Measurements from ENCODE around the gene KCNH1. TPM values are rescaled to one million over a fixed set of nuclear protein-coding genes. Genes with fewer than 3 reads are reported as not detected.

KCNH1 gene
- total RNA-seq, 1 experiment from 2014 or later, result not detected

DNA sequence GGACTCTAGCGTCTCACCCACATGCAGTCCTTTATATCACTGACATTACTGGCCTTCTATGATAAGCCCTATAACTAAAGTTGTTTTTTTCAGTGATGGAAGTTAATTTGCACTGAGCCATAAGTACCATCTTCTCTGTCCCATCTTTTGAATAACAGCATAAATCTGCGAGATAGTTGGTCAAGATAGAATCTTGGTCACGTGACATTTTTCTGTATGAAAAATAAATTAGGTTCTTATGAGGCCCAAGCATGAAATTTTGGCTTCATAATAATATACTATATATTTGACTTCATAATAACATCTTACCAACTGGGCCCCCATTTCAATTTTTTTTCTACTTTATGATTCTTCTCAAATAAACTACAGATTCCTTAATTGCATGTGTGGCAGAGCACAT is 285.5 kb downstream of the KCNH1 start (continued):
- TF ChIP-seq, protein P1, sequence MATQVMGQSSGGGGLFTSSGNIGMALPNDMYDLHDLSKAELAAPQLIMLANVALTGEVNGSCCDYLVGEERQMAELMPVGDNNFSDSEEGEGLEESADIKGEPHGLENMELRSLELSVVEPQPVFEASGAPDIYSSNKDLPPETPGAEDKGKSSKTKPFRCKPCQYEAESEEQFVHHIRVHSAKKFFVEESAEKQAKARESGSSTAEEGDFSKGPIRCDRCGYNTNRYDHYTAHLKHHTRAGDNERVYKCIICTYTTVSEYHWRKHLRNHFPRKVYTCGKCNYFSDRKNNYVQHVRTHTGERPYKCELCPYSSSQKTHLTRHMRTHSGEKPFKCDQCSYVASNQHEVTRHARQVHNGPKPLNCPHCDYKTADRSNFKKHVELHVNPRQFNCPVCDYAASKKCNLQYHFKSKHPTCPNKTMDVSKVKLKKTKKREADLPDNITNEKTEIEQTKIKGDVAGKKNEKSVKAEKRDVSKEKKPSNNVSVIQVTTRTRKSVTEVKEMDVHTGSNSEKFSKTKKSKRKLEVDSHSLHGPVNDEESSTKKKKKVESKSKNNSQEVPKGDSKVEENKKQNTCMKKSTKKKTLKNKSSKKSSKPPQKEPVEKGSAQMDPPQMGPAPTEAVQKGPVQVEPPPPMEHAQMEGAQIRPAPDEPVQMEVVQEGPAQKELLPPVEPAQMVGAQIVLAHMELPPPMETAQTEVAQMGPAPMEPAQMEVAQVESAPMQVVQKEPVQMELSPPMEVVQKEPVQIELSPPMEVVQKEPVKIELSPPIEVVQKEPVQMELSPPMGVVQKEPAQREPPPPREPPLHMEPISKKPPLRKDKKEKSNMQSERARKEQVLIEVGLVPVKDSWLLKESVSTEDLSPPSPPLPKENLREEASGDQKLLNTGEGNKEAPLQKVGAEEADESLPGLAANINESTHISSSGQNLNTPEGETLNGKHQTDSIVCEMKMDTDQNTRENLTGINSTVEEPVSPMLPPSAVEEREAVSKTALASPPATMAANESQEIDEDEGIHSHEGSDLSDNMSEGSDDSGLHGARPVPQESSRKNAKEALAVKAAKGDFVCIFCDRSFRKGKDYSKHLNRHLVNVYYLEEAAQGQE (IDR thresholded peaks at IDR 0.05; ENCODE audit: low read depth), result no peak
- TF ChIP-seq YY1 (IDR thresholded peaks at IDR 0.05; ENCODE audit: extremely low read depth, insufficient replicate concordance, low read depth, low read length), result no peak
- no peak for TF ChIP-seq POLR2A (IDR thresholded peaks at IDR 0.05; ENCODE audit: borderline replicate concordance, extremely low read depth, insufficient read depth, insufficient read length)
- no peak for TF ChIP-seq CEBPB (IDR thresholded peaks at IDR 0.05; ENCODE audit: low read depth)

DNA sequence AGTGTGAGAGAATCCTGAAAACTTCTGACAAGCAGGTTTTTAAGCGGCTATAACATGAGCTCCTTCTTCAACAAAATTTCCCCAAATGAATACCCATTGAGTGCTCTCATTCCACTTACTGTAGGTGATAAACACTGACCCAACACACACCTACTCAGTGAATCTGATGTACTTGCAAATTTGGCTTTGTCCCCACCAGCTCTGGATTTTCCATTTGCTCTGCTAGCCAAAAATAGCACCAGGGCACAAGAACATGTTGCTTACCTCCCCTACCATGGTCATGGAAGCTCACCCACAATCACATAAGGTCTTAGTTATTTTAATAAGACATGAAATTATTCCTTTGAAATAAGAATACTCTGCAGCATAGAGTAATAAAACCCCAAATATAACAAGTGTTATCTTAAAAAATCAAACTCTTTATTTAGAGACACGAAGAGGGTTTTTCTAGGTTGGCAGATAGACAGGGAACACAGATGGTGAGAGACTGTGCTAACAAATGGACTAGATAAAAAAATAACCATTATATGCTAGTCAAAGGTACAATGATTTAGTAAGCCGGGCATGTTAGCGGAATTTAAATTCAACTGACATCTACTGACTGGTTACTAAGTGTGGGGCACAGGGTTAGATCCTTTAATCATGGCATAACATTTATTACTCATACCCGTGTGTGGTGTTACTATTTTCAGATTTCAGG is 291.9 kb downstream of the KCNH1 start:
- ChIA-PET RAD21 (ENCODE audit: low non-redundant PET in 1 of 2, low total read pairs in 2 of 2, uncharacterized antibody in 2 of 2, unreplicated experiment in 2 of 2) (no interaction called here), POLR2A (no interaction called here), CTCF (no interaction called here)
- Histone ChIP-seq H3K4me1 (ENCODE audit: control insufficient read depth in 1 of 2, insufficient read depth in 2 of 2, low read length in 2 of 2) (no peaks in the 10 kb centered on the region), H3K27ac (ENCODE audit: low read depth, low read length) (no peak overlapping the region), H3K9me3 (ENCODE audit: control insufficient read depth in 1 of 2, insufficient read depth in 1 of 2, low read depth in 1 of 2, low read length in 2 of 2) (no peaks in the 10 kb centered on the region), H3K79me2 (ENCODE audit: insufficient read depth, low read length) (no peaks in the 10 kb centered on the region), H3K4me2 (ENCODE audit: low read length) (no peak overlapping the region), H3K27me3 (ENCODE audit: insufficient read depth, low read length) (peaks cover 28% of the 10 kb centered on the region), H3K36me3 (ENCODE audit: control insufficient read depth in 1 of 2, insufficient read depth in 2 of 2, low read length in 2 of 2) (no peaks in the 10 kb centered on the region), H3K4me3 (replicated peaks in 1 of 2; ENCODE audit: low read depth in 1 of 2, low read length in 2 of 2) (no peak overlapping the region), H4K20me1 (ENCODE audit: insufficient read depth) (no peaks in the 10 kb centered on the region), H3K9ac (ENCODE audit: low read length) (no peak overlapping the region), H3K9me2 (ENCODE audit: insufficient read depth) (no peaks in the 10 kb centered on the region), H2AFZ (ENCODE audit: low read depth, low read length, poor library complexity, severe bottlenecking) (no peak overlapping the region)
- no peak for ATAC-seq
- no TSS peak for BruUV-seq (replicated peaks)
- DNase-seq (ENCODE audit: low read depth, low spot score), result no peak
- TF ChIP-seq CBX3 (IDR thresholded peaks at IDR 0.05; ENCODE audit: low read depth) (no peak), EZH2phosphoT487 (IDR thresholded peaks at IDR 0.05; ENCODE audit: borderline replicate concordance) (no peak), FOSL1 (IDR thresholded peaks at IDR 0.05; ENCODE audit: low read depth) (no peak), POLR2AphosphoS5 (IDR thresholded peaks at IDR 0.05; ENCODE audit: low read depth, low read length) (no peak), JUND (IDR thresholded peaks at IDR 0.05) (no peak), ZFX (IDR thresholded peaks at IDR 0.05) (no peak), RAD21 (IDR thresholded peaks at IDR 0.05; ENCODE audit: low read depth) (no peak), SP1 (IDR thresholded peaks at IDR 0.05; ENCODE audit: low read depth) (no peak)
- TF ChIP-seq, protein P2, sequence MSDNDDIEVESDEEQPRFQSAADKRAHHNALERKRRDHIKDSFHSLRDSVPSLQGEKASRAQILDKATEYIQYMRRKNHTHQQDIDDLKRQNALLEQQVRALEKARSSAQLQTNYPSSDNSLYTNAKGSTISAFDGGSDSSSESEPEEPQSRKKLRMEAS (IDR thresholded peaks at IDR 0.05), result no peak
- TF ChIP-seq, protein P3, sequence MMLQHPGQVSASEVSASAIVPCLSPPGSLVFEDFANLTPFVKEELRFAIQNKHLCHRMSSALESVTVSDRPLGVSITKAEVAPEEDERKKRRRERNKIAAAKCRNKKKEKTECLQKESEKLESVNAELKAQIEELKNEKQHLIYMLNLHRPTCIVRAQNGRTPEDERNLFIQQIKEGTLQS (IDR thresholded peaks at IDR 0.05), result no peak
- TF ChIP-seq, protein P4, sequence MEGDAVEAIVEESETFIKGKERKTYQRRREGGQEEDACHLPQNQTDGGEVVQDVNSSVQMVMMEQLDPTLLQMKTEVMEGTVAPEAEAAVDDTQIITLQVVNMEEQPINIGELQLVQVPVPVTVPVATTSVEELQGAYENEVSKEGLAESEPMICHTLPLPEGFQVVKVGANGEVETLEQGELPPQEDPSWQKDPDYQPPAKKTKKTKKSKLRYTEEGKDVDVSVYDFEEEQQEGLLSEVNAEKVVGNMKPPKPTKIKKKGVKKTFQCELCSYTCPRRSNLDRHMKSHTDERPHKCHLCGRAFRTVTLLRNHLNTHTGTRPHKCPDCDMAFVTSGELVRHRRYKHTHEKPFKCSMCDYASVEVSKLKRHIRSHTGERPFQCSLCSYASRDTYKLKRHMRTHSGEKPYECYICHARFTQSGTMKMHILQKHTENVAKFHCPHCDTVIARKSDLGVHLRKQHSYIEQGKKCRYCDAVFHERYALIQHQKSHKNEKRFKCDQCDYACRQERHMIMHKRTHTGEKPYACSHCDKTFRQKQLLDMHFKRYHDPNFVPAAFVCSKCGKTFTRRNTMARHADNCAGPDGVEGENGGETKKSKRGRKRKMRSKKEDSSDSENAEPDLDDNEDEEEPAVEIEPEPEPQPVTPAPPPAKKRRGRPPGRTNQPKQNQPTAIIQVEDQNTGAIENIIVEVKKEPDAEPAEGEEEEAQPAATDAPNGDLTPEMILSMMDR (IDR thresholded peaks at IDR 0.05 in 2 of 3, conservative IDR thresholded peaks at IDR 0.05 in 1 of 3; ENCODE audit: borderline replicate concordance in 1 of 3, insufficient read depth in 1 of 3, low read depth in 2 of 3, low read length in 2 of 3), result no peak
- intact Hi-C loops (cut with micrococcal nuclease), result no loop called here

Measured in HCT116 (cell line).